ENCODE data around the gene CARD14. TPM values are rescaled to one million over a fixed set of nuclear protein-coding genes. Genes with fewer than 3 reads are reported as not detected.

The CARD14 gene
- total RNA-seq, 1 experiment from 2014 or later, result 0.24 TPM

DNA sequence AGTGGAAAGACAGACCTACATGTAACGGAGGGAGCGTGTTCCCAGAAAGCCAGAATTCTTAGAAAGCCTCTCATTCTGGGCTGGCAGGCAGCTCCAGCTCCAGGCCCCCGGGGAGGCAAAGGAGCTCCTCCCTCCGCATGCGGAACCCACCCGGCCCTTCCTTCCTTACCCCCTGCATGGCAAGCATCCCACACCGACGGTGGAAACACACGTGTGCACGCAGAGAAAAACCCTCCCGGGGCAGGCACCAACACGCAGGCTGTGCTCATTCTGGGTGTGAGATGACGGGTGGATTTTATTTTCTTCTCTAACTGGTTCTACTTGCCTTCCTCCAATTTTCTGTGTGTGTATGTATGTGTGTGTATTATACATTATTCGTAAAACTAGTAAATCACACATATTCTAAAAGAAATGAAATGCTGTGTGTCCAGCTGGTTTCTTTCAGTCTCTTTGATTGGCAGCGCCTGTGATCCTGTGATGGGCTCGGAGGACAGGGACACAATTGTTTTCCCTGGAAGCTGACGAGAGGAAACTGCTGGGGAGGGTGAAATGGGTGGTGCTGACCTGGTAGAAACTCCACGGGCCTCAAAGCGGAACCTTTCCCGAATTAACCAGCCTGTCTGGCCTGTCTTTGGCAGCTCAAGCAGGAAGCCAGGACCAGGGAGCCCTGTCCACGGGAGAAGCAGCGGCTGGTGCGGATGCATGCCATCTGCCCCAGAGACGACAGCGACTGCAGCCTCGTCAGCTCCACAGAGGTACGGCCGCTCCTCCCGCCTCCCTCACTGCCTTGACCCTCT lies 22.2 kb downstream of the CARD14 start:
- Histone ChIP-seq H3K56ac (ENCODE audit: insufficient read length, low read depth, low read length) (no peak overlapping the region), H3K9me3 (ENCODE audit: control insufficient read depth, low read depth, low read length) (no peaks in the 10 kb centered on the region), H3K23me2 (ENCODE audit: insufficient read length, low read depth, low read length, poor library complexity, severe bottlenecking) (no peaks in the 10 kb centered on the region), H4K91ac (ENCODE audit: insufficient read length, low read depth, low read length) (no peak overlapping the region), H2BK15ac (ENCODE audit: low read depth, low read length) (no peak overlapping the region), H3K4me1 (ENCODE audit: insufficient read depth, low read length) (no peaks in the 10 kb centered on the region), H3K27ac (ENCODE audit: insufficient read length, low read depth, low read length) (no peak overlapping the region), H3K79me1 (ENCODE audit: insufficient read depth, low read depth, low read length, poor library complexity, severe bottlenecking) (no peaks in the 10 kb centered on the region), H3K14ac (ENCODE audit: insufficient read depth, low read length) (no peak overlapping the region), H3K79me2 (ENCODE audit: insufficient read depth, low read length) (no peaks in the 10 kb centered on the region), H3K18ac (ENCODE audit: insufficient read length, low read depth, low read length) (no peak overlapping the region), H3K4me2 (ENCODE audit: insufficient read depth, insufficient read length, low read length) (no peak overlapping the region), H3K4ac (ENCODE audit: low read depth, low read length) (no peak overlapping the region), H3K23ac (ENCODE audit: insufficient read length, low read depth, low read length) (no peak overlapping the region), H2BK12ac (ENCODE audit: insufficient read length, low read depth, low read length) (no peak overlapping the region), H2BK120ac (ENCODE audit: low read depth, low read length, poor library complexity, severe bottlenecking) (no peak overlapping the region), H4K20me1 (ENCODE audit: control insufficient read depth, insufficient read depth, insufficient read length) (no peaks in the 10 kb centered on the region), H3K9ac (ENCODE audit: extremely low read depth, insufficient read length, low read length) (no peak overlapping the region), H3K27me3 (ENCODE audit: insufficient read depth, low read length) (no peaks in the 10 kb centered on the region), H3T11ph (ENCODE audit: low read length) (no peak overlapping the region), H4K8ac (replicated peaks; ENCODE audit: insufficient read length, low read depth, low read length) (no peak overlapping the region), H2AK5ac (ENCODE audit: insufficient read length, low read length) (no peak overlapping the region), H2BK20ac (ENCODE audit: low read depth, low read length, poor library complexity, severe bottlenecking) (no peak overlapping the region), H2BK5ac (ENCODE audit: insufficient read length, low read length) (no peak overlapping the region), H2AFZ (ENCODE audit: low read length) (no peak overlapping the region), H4K5ac (ENCODE audit: insufficient read length, low read depth, low read length) (no peak overlapping the region)
- Mint-ChIP-seq H3K4me1 (peaks cover 0 to 7% of the 10 kb centered on the region in 2 experiments; a peak in 2 of 4 replicates), H3K36me3 (ENCODE audit: insufficient read depth in 1 of 3, low read depth in 3 of 3) (no peaks in the 10 kb centered on the region), H3K9me3 (no peaks in the 10 kb centered on the region), H3K27ac (no peak overlapping the region), H3K4me3 (no peak overlapping the region), H3K27me3 (ENCODE audit: low read depth) (peaks cover 7% of the 10 kb centered on the region)
- DNase-seq, result peak; percentile 34
- no CpG with 5 or more reads among the region's 29 CpGs for WGBS (ENCODE audit: extremely low coverage, insufficient read length, low lambda C conversion rate)
- TF ChIP-seq, protein P1, sequence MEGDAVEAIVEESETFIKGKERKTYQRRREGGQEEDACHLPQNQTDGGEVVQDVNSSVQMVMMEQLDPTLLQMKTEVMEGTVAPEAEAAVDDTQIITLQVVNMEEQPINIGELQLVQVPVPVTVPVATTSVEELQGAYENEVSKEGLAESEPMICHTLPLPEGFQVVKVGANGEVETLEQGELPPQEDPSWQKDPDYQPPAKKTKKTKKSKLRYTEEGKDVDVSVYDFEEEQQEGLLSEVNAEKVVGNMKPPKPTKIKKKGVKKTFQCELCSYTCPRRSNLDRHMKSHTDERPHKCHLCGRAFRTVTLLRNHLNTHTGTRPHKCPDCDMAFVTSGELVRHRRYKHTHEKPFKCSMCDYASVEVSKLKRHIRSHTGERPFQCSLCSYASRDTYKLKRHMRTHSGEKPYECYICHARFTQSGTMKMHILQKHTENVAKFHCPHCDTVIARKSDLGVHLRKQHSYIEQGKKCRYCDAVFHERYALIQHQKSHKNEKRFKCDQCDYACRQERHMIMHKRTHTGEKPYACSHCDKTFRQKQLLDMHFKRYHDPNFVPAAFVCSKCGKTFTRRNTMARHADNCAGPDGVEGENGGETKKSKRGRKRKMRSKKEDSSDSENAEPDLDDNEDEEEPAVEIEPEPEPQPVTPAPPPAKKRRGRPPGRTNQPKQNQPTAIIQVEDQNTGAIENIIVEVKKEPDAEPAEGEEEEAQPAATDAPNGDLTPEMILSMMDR (conservative IDR thresholded peaks at IDR 0.05), result no peak
